Activated CD4-positive, alpha-beta T cell treated with anti-CD3 and anti-CD28 coated beads, Interleukin-2, amount 50 U/mL, for 4 hours (primary cell): ENCODE data around the gene CRTC2.
"Not testable (repeated sequence)": the region's sequence is repeated elsewhere in the genome, so short reads cannot be mapped to it uniquely, and the experiment has no call there.

Experiments used
- DNase-seq, 2 experiments: peaks; one replicate each; pipeline ENCODE4 v3.0.0-alpha.2; 2020

CRTC2 gene

DNA sequence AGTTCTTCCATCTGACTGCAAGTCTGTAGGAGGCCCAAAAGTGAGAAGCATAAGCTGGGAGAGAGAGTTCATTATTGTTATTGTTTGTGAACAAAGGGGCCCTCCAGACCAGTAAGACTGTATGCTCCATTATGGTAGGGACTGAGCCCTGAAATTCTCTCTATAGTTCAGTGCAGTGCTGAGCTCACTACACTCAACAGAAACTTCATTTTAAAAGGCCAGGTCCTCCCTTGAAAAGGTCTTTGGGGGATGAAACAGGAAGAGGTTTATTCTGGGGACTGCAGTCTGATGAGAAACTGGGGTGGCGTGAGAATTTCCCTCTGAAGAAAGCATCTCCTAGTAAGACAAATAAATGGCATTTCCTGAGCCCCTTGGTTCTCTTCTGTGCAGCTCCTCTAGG is 30.2 kb downstream of the CRTC2 start:
- DNase-seq = no peak

DNA sequence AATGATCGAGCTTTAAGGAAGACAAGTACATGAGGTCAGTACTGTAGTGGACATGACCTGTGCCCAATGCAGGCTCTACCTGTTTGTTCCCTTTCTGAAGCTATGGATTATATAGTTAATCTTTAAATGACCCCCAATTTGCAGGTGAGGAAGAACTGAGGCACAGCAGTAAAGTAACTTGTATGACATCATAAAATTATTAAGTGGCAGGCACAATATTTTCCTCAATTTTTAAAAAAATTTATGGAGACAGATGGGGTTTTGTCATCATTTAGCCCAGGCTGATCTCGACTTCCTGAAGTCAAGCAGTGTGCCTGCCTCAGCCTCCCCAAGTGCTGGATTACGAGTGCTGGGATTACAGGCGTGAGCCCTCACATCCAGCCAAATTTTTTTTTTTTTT is 32.0 kb downstream of the CRTC2 start:
- DNase-seq = no peak

DNA sequence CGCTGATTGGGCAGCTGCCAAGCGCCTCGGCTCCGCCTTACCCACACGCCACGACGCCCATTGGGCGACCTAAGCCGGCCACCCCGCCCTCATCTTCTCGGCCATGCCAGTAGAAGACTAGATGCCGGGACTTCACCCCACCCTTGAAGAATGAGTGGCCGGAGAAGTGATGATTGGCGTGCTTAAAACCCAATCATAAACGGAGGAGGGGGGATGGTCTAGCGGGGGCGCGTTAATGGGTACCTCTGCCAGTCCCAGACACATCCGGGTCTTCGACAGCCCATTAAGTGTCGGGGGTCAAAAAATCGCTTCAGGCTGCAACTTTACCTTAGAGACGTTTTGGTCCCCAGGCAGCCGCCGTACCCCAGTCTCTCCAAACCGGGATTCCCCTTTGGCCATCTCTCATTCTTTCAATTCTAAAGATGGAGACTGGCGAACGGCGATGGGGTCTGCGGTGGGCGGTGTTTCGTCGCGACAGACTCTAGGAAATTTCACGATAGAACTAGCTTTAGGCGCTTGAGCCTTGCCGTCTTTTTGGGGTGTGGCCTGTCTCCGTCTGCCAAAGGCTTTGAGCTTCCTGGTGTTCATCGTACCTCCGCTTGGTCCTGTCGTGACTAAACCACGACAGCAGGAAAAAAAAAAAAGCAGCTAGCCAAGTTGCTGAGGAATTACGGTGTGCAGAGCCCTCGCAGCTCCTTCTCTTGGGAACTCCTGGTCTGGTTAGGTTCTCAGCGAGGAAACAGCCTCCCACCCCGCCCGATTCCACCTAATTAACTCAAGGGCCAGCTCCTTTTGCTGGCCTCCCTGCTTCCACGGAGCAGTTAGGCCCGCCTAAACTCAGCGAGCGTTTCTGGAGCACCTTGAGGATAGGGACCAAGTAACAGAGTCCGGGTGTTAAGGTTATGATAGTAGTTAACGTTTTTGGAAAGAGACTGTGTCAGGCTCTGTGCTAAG is 35.2 kb downstream of the CRTC2 start, which contains the start of gene GATAD2B:
TSS of gene GATAD2B (minus strand) at position 1 of the 954 bp plus-strand sequence. CDS start 94,625 bp downstream, outside the sequence.
- DNase-seq = peak; percentile 98

DNA sequence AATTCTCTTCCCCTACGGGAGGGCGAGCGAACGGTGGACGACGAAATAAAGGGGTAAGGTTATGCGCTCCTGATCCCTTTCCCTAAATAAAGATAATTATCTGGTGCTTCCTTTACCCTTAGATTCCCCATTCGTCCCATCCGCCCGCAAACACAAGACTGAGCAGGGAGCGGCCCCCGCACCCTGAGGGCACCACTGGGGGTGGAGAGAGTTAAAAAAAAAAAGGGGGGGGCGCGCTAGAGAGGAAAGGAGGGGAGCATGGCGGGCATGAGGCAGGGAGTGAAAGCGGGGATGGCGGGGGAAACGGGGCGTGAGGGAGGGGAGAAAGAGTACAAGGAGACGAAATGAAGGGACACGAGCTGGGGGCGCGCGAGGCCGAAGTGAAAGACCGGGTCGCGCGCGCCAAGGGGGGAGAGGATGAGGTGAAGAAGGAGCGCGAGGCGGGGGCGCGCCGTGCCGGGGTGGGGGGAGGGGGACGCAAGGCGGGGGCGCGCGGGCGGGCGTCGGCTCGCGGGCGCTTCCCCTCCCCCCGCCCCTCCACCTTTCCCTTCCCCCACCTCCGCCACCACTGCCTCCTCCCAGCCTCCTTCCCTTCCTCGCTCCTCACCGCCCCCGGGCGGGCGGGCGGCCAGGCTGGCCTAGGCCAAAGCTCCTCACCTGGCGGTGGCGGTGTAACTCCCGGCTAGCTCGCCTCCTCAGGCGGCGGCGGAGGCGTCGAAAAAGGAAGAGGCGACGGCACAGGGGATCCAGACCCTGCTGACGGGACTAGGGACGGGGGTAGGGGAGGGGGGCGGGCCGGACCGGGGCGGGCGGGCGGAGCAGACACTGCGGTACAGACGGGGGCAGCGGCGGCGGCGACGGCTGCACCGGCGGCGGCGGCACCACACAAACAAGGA is 36.1 kb downstream of the CRTC2 start:
- DNase-seq = peak; percentile 44 to 55

DNA sequence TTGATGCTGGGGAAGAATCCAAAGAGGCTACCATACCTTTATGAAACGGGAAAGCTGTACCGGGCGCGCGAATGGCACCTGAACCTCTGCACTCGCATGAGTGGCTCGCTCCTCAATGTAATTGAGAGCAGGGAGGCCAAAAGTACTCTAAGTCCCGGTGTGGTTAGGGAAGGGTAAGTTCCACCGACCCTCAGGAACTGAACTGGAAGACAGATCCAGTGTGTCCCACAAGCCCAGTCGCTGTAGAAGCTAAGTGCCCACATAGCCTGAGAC is 36.7 kb downstream of the CRTC2 start:
- no peak for DNase-seq

DNA sequence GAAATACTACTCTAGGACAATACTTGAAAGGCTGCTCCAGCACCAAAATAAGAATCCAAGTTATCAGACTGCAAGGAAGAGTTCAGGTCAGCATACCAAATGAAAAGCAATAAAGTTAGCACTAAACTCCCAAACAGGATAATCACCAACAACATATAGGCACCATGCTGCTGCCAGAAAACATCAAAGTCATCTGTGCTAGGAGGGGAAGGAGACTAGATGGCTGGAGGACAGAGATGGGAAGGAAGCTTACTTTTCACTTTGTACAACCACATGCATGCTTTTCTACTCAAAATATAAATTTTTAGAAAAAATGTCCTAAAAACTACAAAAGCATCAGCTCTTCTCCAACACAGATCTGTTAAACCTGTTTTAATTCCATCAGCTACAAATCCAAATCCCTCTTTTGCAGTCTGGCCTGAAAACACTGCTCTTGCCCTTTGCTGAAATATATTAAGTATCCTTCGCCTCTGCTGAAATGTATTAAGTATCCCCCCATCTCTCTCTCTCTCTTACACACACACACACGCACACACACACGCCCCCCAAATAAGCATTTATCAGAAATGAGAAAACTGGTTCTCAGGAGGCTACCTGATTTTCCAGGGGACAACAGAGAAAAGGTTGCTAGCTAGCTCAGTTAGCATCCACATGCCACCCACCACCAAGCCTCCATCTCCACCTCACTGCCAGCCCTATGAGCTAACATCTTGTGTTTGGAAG is 37.2 kb downstream of the CRTC2 start:
- no peak for DNase-seq

DNA sequence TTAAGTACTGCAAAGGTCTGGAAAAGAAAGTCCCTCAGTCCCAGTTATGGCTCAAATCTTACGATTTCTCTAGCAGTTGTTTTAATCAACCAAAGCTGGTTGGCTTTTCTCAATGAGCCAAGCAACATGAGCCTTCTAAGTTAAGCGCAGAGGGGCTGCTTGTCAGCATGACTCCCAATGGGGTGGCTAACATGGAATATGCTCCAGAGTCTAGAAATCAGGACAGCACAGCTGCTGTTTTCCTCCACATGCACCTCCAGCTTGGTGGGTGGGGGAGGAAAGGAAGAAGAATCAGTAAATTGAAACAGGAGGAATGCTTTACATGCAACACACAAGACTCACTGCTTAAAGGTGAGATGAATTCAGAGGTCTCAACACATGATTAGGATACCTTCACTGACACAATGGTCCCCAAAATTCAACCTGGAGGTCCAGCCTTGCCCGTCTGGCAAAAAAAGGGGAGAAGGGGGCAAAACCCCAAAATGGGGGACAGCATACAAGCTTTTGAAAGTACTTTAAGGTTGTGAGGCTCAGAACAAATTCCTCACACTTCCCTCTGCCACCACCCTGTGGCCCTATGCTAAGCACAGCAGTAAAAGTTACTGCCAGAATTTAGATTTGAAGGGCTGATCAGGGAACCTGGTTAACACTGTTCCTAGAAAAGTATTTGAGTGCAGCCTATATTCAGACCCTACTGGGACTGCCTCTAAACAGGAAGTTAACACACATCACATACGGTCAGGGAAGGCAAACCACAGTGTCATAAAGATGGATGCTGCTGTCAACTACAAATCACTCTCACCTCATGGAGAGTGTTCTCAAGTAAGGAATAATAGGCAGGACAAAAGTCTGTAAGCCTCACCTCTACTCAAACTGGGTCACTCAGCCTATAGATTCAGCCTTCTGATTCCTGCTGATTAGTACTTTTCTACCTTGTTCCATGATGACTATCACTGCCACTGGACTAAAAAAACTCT is 38.2 kb downstream of the CRTC2 start:
- peak in 1 of 2 experiments; percentile 0 for DNase-seq

DNA sequence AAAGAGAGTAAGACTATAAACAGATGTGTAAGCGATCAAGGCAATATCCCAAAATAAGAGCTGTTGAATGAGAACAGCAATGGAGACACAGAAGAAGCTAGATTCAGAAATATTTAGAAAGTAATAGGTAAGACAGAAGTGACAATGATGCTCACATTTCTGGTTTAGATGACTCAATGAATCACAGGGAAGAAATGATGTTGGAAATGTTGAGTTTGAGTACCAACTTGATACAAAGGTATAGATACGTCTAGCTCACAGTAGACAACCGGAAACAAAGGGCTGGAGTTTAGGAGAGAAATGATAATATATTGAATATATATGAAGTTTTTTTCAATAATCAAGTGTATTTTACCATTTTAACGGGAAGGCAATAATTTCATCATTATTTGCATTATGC is 42.1 kb downstream of the CRTC2 start:
- DNase-seq = no peak

DNA sequence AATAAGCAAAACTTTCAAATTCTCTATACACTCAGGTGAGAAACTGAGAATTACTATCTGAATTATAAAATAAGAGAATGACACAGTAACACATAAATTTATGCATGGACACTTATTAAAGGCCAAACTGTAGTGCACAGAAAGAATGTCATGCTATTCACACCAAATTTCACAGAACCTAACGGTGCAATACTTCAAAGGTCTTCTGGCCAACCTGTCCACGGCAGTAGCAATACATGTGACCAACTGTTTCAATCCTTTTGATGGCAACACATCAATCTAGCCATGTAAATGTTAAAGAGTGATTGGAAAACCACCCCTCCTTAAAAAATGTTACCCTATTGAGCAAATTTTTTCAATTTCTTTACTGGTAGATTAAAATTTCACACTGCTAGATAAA is 46.1 kb downstream of the CRTC2 start:
- no peak for DNase-seq

DNA sequence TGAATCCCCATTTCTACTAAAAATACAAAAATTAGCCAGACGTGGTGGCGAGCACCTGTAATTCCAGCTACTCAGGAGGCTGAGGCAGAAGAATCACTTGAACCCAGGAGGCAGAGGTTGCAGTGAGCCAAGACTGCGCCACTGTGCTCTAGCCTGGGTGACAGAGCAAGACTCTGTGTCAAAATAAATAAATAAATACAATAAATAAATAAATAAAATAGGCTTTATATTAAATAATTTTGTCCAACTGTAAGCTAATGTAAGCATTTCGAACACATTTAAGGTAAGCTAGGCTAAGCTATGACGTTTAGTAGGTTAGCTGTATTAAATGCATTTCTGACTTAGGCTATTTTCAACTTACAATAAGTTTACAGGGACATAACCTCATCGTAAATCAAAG is 47.9 kb downstream of the CRTC2 start:
- not testable (repeated sequence) for DNase-seq

DNA sequence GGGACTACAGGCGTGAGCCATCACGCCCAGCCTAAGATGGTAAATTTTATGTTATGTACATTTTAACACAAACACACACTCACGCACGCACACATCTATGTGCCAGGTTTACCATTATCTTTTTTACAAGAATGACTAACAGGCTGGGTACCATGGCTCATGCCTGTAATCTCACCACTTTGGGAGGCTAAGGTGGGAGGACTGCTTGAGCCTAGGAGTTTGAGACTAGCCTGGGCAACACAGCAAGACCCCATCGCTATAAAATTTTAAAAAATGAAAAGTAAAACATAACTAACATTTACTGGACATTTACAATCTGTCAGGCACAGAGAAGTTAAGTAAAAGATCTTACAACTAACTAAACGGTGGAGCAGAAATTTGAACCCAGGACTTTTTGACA is 50.3 kb downstream of the CRTC2 start:
- no peak for DNase-seq

DNA sequence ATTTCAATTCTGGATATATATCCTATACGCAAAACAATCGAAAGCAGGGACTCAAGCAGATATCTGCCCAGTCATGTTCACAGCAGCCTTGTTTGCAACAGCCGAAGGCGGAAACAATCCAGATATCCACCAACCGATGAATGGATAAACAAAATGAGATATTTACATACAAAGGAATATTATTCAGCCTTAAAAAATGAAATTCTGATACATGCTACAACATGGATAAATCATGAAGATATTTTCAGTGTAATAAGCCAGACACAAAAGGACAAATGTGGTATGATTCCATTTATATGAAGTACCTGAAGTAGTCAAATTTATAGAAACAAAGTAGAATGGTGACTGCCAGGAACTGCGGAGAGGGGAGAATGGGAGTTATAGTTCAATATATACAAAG is 51.3 kb downstream of the CRTC2 start:
- no peak for DNase-seq

DNA sequence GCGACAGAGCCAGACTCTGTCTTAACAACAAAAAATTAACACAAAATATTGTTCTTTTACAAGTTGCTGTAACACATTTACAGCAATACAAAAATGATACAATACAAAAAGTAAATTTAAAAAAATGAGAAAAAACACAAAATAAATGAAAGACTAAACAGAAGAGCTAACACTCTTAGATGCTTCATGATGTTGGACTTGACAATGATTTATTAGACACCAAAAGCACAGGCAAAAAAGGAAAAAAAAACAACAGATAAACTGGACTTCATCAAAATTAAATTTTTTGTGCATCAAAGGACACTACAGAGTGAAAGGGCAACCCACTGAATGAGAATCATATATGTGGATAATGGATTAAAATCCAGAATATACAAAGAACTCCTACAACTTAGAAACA is 52.0 kb downstream of the CRTC2 start:
- no peak for DNase-seq

DNA sequence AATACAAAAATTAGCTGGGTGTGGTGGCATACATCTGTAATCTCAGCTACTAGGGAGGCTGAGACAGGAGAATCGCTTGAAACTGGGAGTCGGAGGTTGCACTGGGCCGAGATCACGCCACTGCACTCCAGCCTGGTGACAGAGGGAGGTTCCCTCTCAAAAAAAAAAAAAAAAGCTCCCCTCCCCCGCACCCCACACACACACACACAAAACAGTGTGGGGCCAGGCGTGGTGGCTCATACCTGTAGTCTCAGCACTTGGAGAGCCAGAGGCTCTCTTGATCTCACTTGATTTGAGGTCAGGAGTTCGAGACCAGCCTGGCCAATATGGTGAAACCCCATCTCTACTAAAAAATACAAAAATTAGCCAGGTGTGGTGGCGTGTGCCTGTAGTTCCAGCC is 52.5 kb downstream of the CRTC2 start:
- DNase-seq = not testable (repeated sequence)

DNA sequence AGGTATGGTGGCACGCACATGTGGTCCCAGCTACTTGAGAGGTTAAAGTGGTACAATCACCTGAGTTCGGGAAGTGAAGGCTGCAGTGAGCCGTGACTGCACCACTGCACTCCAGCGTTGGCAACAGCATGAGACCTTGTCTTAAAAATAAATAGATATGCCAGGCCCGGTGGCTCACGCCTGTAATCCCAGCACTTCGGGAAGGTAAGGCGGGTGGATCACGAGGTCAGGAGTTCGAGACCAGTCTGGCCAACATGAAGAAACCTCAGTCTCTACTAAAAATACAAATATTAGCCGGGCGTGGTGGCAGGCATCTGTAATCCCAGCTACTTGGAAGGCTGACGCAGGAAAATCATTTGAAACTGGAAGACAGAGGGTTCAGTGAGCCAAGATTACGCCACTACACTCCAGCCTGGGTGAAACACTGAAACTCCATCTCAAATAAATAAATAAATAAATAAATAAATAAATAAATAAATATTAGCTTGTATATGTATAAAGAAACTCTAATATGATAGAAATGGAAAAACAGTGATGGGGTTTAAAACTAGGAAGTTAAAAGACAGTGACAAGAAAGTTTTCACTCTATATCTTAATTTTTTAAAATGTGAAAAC is 54.5 kb downstream of the CRTC2 start:
- no peak for DNase-seq

DNA sequence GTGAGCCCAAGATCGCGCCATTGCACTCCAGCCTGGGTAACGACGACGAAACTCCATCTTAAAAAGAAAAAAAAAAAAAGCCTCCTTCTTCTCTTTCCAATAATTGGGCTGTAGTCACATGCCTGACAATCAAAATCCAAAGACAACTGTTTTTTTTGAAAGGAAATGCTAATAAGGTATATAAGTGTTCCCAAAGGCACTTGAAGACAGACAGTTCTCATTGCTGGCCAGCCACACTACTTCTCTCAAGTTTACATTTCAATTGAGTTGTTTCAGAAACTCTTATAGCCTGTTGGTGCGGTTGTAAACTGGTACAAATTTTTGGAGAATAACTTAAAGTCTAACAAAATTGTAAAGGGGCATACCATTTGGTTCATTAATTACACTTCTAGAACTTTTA is 58.9 kb downstream of the CRTC2 start:
- no peak for DNase-seq
